GM08714 (cell line): ENCODE data around the gene NDUFV2.

Source experiments
- H3K4me3 ChIP-seq: fragments of 200-500 bp; sonication (Bioruptor generic); 2 replicates; pipeline ENCODE4 v1.5.1; 2014; ENCODE audit warnings: mild to moderate bottlenecking, low read length, inconsistent platforms
- ZNF274 ChIP-seq: IDR thresholded peaks from 2 replicates; pipeline ENCODE4 v1.6.1; 2012; ENCODE audit warnings: mild to moderate bottlenecking, low read depth, low read length

NDUFV2 gene

DNA sequence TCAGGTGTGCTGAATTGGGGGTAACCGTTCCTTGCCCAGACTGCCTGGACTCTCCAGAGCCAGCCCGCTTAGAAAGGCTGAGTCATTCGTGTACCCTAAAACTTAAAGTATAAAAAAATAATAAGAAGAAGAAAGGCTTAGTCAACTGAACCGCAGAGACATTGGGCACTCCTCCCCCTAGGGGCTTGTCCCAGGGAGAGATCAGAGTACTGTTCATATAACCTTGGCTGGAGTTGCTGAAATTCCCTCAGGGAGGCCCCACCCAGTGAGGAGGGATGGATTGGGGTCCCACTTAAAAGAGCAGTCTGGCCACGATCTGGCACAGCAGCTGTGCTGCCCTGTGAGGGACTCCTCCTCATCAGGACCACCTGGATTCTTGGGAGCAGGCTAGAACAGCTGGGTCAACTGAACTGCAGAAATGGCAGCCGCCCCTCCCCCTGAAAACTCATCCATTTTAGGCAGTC is 71.3 kb downstream of the NDUFV2 start:
- TF ChIP-seq ZNF274, result no peak
- no peak overlapping the region for H3K4me3 ChIP-seq

- no peak overlapping the region for H3K4me3 ChIP-seq
- no peak for TF ChIP-seq ZNF274
Observed at GRCh38 chr18:9174302-9174701, 71.8 kb downstream of the NDUFV2 start.

DNA sequence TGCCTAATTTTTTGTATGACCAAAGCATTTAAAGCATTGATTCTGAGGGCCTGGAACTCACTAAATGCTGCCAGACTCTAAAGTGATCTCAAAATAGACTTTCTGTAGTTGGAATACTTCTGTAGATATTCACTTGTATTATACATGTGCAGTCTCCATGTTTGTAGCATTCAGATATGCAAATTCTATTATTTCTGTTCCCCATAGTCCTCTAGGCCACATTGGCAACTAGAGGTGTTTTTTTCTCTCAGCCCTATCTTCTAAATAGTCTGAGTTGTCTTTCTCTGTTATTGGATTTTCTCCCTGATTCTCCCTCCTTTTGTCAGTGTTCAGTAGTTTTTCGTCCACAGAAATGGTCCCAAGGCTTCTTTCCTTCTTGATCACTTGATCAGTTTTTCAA is 72.6 kb downstream of the NDUFV2 start:
- no peak overlapping the region for H3K4me3 ChIP-seq
- TF ChIP-seq ZNF274, result no peak

DNA sequence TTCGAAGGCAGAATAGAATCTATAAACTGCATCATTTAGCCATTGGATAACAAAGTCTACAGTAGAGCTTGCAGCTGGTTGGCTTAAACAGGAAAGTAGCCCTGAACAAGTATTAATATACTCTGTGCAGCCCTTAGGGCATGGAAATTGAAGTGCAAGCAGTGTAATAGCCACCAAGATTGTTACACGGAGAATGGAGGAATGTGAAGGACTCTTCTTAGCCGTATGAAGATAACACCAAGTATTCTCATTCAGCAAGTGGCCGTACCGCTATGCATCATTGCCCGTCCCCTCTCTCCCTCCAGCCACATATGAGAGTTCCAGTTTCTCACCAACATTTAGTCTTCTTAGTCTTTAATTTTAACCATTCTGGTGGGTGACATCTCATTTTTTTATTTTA is 74.5 kb downstream of the NDUFV2 start:
- H3K4me3 ChIP-seq, result no peak overlapping the region
- no peak for TF ChIP-seq ZNF274

DNA sequence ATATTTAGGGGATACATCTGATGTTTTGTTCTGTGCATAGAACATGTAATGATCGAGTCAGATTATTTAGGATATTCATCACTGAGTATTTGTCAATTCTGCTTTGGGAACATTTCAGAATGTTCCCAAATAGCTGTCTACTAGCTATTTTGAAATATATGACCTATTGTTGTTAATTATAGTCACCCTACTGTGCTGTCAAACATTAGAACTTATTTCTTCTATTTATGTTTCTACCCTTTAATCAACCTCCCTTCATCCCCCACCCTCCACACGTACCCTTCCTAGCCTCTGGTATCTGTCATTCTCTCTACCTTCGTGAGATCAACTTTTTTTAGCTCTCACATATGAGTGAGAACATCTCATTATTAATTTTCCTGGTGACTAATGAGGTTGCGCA is 75.0 kb downstream of the NDUFV2 start:
- no peak overlapping the region for H3K4me3 ChIP-seq
- no peak for TF ChIP-seq ZNF274

GRCh38 chr18:9178557-9178956 is 76.1 kb downstream of the NDUFV2 start:
- H3K4me3 ChIP-seq, result no peak overlapping the region
- no peak for TF ChIP-seq ZNF274

- no peak overlapping the region for H3K4me3 ChIP-seq
- TF ChIP-seq ZNF274, result no peak
Observed at GRCh38 chr18:9181275-9181674, 78.8 kb downstream of the NDUFV2 start.

- no peak for TF ChIP-seq ZNF274
- H3K4me3 ChIP-seq, result no peak overlapping the region
Observed at GRCh38 chr18:9182852-9183399, 80.4 kb downstream of the NDUFV2 start.
